WERI-Rb-1 (cell line): ENCODE data around the gene NAV2.
"Not testable (repeated sequence)": the region's sequence is repeated elsewhere in the genome, so short reads cannot be mapped to it uniquely, and the experiment has no call there.

Experiments used
- DNase-seq: peaks from one replicate; pipeline ENCODE4 v3.0.0-alpha.2; 2020
- H3K27ac ChIP-seq: fragments of 250-450 bp; sonication (Bioruptor Pico); 2 replicates; pipeline ENCODE4 v1.5.1; 2020; ENCODE audit warnings: mild to moderate bottlenecking, moderate library complexity
- H3K27me3 ChIP-seq: fragments of 250-450 bp; sonication (Bioruptor Pico); 2 replicates; pipeline ENCODE4 v1.5.1; 2021; ENCODE audit warnings: mild to moderate bottlenecking, low read depth, moderate library complexity; ENCODE audit not compliant: insufficient read depth, severe bottlenecking
- H3K36me3 ChIP-seq: fragments of 250-450 bp; sonication (Bioruptor Pico); 2 replicates; pipeline ENCODE4 v1.5.1; 2020; ENCODE audit warnings: mild to moderate bottlenecking, moderate library complexity
- H3K4me3 ChIP-seq: 2 replicates; pipeline ENCODE4 v1.5.1; 2011; ENCODE audit warnings: low read depth, mild to moderate bottlenecking, control low read depth, low read length
- H3K9me3 ChIP-seq: fragments of 250-450 bp; sonication (Bioruptor Pico); 2 replicates; pipeline ENCODE4 v1.5.1; 2021; ENCODE audit warnings: mild to moderate bottlenecking, moderate library complexity; ENCODE audit not compliant: severe bottlenecking
- TF ChIP-seq, protein P1 (sequence below): IDR thresholded peaks from 2 replicates; pipeline ENCODE4 v1.5.1; 2011; ENCODE audit warnings: low read depth, mild to moderate bottlenecking, control low read depth, inconsistent platforms, low read length

The NAV2 gene

DNA sequence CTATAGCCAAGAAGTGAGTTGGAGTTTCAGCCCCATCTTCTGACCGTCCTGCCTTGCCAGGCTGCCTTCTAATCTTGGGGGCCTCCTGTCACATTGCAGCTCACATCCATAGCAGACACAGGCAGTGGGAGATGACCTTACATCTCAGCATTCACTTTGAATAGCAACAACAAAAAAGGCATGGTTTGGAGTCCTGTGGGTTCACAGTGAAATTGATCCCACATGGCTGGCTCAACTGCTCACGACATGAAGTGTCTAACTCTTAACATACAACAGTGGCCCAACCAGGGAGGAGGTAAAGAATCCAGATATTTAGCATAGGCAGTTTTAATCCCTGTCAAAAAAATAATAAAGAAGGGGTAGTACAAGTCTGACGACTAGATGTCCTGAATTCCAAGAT lies 409.5 kb downstream of the NAV2 start:
- Histone ChIP-seq H3K4me3 (no peak overlapping the region), H3K36me3 (peaks cover 28% of the 10 kb centered on the region), H3K27ac (no peak overlapping the region), H3K27me3 (no peaks in the 10 kb centered on the region), H3K9me3 (no peaks in the 10 kb centered on the region)
- no peak for DNase-seq
- TF ChIP-seq, protein P1, sequence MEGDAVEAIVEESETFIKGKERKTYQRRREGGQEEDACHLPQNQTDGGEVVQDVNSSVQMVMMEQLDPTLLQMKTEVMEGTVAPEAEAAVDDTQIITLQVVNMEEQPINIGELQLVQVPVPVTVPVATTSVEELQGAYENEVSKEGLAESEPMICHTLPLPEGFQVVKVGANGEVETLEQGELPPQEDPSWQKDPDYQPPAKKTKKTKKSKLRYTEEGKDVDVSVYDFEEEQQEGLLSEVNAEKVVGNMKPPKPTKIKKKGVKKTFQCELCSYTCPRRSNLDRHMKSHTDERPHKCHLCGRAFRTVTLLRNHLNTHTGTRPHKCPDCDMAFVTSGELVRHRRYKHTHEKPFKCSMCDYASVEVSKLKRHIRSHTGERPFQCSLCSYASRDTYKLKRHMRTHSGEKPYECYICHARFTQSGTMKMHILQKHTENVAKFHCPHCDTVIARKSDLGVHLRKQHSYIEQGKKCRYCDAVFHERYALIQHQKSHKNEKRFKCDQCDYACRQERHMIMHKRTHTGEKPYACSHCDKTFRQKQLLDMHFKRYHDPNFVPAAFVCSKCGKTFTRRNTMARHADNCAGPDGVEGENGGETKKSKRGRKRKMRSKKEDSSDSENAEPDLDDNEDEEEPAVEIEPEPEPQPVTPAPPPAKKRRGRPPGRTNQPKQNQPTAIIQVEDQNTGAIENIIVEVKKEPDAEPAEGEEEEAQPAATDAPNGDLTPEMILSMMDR, result no peak

DNA sequence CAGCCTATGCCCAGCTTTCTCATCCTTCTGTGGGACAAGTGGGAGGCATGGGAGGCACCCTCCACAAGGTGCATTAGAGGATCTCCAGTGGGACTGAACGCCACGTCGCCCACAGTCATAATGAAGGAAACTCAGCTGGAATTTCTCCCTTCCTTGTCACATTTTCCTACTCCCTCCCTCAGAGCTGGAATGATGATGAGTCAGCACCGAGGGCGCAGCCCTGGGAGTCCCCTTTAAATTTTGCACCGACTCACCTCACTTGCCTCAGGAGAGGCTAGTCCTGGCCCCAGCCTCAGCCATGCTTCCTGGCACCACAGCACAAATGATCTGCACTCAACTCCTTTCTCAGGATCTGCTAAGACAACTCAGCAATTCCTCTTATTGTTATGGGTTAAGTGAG lies 413.3 kb downstream of the NAV2 start:
- Histone ChIP-seq H3K9me3 (no peaks in the 10 kb centered on the region), H3K4me3 (no peak overlapping the region), H3K36me3 (no peaks in the 10 kb centered on the region), H3K27me3 (no peaks in the 10 kb centered on the region), H3K27ac (no peak overlapping the region)
- DNase-seq, result no peak
- TF ChIP-seq, protein P1, result no peak

DNA sequence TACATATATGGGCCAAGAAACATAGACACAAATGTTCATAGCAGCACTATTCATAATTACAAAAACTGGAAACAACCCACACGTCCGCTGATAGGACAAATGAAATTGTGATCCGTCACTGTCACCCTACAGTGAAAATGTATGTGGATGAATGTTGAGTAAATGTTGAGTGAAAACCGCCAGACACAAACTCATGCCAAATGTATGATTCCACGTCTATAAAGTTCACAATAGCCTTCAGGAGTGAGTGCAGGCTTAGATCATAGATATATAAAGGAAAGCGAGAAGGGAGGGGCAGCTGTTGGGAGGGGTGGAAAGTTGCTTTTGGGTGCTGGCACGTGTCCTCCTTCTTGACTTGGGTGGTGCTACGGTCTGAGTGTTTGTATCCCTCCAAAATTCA lies 414.1 kb downstream of the NAV2 start:
- Histone ChIP-seq H3K4me3 (no peak overlapping the region), H3K27ac (no peak overlapping the region), H3K9me3 (no peaks in the 10 kb centered on the region), H3K27me3 (no peaks in the 10 kb centered on the region), H3K36me3 (no peaks in the 10 kb centered on the region)
- TF ChIP-seq, protein P1, result no peak
- no peak for DNase-seq

DNA sequence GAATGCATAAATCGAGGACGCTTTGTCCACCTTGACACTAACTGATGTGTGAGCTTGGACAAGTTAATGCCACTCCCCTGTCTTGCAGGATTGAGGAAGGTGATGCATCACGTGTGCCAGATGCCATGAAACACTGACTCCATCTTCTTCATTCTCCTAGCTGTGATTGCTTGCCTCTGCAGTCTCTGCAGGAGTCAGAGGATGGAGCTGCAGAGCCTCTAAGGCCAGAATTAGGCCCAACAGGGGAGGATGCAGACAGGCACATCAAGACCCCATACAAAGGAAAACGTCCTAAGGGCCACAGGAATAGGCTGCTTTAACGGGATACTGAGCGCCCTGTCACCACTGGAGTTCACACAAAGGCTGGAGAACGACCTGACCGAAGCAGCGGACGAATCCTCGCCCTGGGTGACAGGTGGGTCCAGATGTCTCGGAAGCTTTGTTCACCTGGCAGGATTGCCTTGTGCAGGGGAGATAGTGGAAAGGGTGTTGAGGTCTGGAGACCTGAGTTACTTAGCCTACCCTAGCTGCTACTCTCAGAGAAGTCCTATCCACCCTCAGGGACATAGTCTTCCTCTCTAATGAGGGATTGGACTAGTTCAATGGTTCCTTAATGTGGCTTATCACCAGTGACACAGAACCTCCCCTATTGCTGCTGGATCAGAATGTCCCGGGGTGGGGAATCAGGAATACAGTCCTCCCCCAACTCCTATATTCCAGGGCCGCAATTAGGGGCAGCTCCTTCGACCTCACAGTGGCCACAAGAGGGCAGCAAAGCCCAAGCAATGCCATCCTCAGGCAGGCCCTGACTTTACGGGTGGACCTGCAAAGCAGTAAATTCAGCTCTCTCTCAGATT lies 415.3 kb downstream of the NAV2 start:
- DNase-seq, result peak; percentile 84
- no peak overlapping the region for H3K4me3 ChIP-seq
- H3K27ac ChIP-seq, result no peak overlapping the region
- no peaks in the 10 kb centered on the region for H3K27me3 ChIP-seq
- no peaks in the 10 kb centered on the region for H3K36me3 ChIP-seq
- TF ChIP-seq, protein P1, result peak; percentile 76
- no peaks in the 10 kb centered on the region for H3K9me3 ChIP-seq

DNA sequence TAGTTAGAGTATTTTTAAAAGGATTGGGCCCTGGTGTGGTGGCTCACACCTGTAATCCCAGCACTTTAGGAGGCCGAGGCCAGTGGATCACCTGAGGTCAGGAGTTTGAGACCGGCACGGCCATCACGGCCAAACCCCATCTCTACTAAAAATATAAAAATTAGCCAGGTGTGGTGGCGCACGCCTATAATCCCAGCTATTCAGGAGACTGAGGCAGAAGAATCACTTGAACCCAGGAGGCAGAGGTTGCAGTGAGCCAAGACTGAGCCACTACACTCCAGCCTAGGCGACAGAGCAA lies 415.8 kb downstream of the NAV2 start:
- not testable (repeated sequence) for H3K27me3 ChIP-seq, H3K4me3 ChIP-seq, H3K9me3 ChIP-seq, DNase-seq, H3K27ac ChIP-seq, H3K36me3 ChIP-seq

DNA sequence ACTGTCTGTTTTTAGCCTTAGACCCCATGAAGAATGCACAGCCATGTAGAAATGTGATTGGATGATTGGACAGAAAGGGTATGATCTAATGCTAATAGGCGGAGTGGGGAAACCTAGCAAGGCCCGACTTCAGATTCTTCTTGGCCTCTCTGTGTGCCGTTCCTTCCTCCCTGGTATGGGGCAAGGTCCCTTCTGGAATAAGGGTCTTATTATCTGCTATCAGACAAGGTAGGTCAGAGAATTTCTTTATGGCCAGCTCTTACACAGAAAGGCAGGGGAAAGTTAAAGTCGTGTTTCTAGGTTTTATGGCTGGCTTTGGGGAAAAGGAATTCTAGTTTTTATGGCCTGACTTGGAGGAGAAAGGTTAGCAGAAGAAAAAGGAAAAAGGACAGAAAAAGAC lies 417.0 kb downstream of the NAV2 start:
- Histone ChIP-seq H3K36me3 (no peaks in the 10 kb centered on the region), H3K27me3 (no peaks in the 10 kb centered on the region), H3K9me3 (no peaks in the 10 kb centered on the region), H3K4me3 (no peak overlapping the region), H3K27ac (no peak overlapping the region)
- DNase-seq, result no peak
- TF ChIP-seq, protein P1, result no peak
